Fibroblast of villous mesenchyme (primary cell): ENCODE results near the gene PDLIM5. TPM values are rescaled to one million over a fixed set of nuclear protein-coding genes. Genes with fewer than 3 reads are reported as not detected.
"Not testable (repeated sequence)": the region's sequence is repeated elsewhere in the genome, so short reads cannot be mapped to it uniquely, and the experiment has no call there.

Experiments used
- DNase-seq: peaks from one replicate; pipeline ENCODE4 v3.0.0-alpha.2; 2010; ENCODE audit warnings: low read depth
- H3K4me3 ChIP-seq: 2 replicates; pipeline ENCODE4 v1.5.1; 2011; ENCODE audit warnings: low read depth, mild to moderate bottlenecking, low read length
- total RNA-seq: library from RNA; depleted of rRNA; stranded (reverse); fragments of >200 nt; gene quantifications from 2 replicates; pipeline ENCODE4 v1.2.3, GENCODE V29; 2012
- TF ChIP-seq, protein P1 (sequence below): IDR thresholded peaks from 2 replicates; pipeline ENCODE4 v1.5.1; 2012; ENCODE audit warnings: low read depth, mild to moderate bottlenecking, low read length; ENCODE audit not compliant: insufficient read depth

Gene PDLIM5
- total RNA-seq, 1 donor: 370 TPM

DNA sequence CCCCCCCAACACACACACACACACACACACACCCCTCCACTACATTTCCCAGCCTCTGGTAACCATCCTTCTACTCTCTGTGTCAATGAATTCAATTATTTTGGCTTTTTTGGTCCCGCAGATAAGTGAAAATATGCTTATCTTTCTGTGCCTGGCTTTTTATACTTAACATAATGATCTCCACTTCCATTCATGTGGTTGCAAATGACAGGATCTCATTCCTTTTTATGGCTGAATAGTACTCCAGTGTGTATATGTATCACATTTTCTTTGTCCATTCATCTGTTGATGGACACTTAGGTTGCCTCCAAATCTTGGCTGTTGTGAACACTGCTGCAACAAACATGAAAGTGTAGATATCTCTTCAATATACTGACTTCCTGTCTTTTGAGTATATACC is 59.8 kb downstream of the PDLIM5 start:
- DNase-seq: no peak
- TF ChIP-seq, protein P1, sequence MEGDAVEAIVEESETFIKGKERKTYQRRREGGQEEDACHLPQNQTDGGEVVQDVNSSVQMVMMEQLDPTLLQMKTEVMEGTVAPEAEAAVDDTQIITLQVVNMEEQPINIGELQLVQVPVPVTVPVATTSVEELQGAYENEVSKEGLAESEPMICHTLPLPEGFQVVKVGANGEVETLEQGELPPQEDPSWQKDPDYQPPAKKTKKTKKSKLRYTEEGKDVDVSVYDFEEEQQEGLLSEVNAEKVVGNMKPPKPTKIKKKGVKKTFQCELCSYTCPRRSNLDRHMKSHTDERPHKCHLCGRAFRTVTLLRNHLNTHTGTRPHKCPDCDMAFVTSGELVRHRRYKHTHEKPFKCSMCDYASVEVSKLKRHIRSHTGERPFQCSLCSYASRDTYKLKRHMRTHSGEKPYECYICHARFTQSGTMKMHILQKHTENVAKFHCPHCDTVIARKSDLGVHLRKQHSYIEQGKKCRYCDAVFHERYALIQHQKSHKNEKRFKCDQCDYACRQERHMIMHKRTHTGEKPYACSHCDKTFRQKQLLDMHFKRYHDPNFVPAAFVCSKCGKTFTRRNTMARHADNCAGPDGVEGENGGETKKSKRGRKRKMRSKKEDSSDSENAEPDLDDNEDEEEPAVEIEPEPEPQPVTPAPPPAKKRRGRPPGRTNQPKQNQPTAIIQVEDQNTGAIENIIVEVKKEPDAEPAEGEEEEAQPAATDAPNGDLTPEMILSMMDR: no peak
- H3K4me3 ChIP-seq: no peak overlapping the region

DNA sequence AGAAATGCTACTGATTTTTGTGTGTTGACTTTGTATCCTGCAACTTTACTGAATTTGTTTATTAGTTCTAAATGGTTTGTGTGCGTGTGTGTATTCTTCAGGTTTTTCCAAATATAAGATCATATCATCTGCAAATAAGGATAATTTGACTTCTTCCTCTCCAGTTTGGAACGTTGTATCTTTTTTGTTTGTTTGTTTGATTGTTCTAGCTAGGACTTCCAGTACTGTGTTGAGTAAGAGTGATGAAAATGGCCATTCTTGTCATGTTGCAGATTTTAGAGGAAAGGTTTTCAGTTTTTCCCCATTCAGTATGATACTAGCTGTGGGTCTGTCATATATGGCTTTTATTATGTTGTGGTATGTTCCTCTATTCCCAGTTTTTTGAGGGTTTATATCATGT is 61.8 kb downstream of the PDLIM5 start:
- DNase-seq: not testable (repeated sequence)

DNA sequence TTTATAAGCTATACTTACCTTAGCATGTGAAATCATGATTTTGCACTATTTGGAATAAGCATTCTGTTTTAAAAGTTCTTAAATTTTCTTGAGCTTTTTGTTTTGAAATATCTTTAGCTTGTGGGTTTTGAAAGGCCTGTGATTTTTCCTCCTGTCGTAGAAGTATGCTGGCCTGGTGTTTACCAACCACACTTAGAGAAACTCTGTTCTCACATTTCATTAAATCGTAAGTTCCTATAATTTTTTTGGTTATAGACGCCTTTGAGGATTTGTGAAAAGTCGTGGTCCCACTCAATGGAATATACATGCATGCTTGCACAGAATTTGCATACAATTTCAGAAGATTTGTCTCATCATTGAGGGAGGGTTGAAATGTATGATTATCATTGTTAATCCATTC is 63.6 kb downstream of the PDLIM5 start:
- H3K4me3 ChIP-seq: no peak overlapping the region
- TF ChIP-seq, protein P1: no peak
- DNase-seq: peak; percentile 85

More for the DNA sequence above, 61.8 kb downstream of the PDLIM5 start:
- H3K4me3 ChIP-seq: not testable (repeated sequence)

DNA sequence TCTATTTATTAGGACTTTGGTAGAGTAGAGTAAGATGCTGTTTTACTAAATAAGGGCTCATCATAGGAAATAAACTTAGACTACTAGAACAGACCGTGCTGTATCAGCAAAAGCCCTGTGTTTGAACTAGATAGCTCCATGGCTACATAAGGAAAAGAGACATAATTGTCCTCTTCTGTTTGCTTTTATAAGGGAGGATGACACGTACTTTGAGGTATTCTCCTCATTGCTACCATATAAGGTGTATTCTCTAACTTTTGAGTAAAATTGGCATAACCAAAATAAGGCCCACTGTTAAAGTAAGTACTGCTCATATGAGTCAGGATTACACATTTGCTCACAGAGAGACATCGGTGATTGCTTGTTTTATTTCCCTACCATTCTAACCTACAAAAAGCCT is 64.3 kb downstream of the PDLIM5 start:
- peak; percentile 53 for DNase-seq
- TF ChIP-seq, protein P1: no peak
- no peak overlapping the region for H3K4me3 ChIP-seq

DNA sequence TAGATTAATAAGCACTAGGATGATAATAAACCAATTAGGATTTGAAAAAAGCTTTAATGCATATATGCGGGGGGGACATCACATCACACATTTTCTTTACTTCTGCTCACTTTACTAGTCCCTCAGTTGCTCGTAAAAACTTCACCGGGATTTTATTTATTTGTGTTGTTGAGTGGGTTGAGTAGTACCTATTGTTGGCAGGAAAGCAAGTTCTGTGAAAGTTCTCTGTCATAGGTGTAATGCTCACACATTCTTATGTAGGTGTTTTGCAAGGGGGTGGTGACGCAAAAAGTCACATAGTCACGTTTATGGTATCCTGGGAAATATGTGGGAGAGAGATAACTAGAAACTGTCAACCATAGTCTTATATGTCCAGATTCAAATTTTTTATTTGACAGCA is 65.3 kb downstream of the PDLIM5 start:
- DNase-seq: peak; percentile 83
- H3K4me3 ChIP-seq: no peak overlapping the region
- TF ChIP-seq, protein P1: no peak

DNA sequence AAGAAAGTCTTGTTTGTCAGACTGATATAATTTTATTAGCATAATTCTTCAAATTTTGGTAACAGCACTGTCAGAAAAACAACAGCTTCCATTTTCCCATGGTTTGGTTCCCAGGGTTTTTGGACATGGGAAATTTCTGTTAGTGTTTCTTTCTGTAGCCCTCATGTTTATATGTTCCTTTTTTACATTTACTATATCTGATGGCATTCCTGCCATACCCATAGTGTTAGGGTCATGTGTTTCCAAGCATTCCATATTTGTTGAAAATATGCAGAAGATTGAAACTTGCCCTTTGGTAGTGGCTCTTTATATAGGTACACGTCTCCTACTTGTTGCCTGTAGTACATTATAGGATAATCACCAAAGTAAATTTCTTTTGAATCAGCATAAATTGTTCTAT is 65.8 kb downstream of the PDLIM5 start:
- TF ChIP-seq, protein P1: no peak
- no peak overlapping the region for H3K4me3 ChIP-seq
- DNase-seq: peak; percentile 65

DNA sequence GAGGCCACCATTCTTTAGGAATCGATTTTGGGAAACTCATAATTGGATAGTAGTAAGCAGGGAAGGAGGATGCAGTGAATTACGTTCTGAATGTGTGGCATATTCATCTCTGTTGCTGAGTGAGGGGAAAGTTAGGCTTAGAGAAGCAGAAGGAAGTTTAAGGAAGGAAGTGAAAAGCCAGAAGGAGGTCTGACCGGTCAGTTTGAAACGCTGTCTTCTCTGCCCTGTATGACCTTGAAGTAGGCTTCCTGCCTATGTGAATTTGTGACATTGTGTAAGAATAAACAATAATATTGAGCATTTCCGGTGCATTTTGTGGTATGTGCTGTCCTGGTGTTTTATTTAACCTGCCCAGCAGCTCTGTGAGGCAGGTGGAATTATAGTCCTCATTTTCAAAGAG is 67.3 kb downstream of the PDLIM5 start:
- DNase-seq: no peak
- TF ChIP-seq, protein P1: no peak
- no peak overlapping the region for H3K4me3 ChIP-seq
